Measurements from ENCODE around the gene ELF3.
"Not testable (repeated sequence)": the region's sequence is repeated elsewhere in the genome, so short reads cannot be mapped to it uniquely, and the experiment has no call there.

Gene ELF3

DNA sequence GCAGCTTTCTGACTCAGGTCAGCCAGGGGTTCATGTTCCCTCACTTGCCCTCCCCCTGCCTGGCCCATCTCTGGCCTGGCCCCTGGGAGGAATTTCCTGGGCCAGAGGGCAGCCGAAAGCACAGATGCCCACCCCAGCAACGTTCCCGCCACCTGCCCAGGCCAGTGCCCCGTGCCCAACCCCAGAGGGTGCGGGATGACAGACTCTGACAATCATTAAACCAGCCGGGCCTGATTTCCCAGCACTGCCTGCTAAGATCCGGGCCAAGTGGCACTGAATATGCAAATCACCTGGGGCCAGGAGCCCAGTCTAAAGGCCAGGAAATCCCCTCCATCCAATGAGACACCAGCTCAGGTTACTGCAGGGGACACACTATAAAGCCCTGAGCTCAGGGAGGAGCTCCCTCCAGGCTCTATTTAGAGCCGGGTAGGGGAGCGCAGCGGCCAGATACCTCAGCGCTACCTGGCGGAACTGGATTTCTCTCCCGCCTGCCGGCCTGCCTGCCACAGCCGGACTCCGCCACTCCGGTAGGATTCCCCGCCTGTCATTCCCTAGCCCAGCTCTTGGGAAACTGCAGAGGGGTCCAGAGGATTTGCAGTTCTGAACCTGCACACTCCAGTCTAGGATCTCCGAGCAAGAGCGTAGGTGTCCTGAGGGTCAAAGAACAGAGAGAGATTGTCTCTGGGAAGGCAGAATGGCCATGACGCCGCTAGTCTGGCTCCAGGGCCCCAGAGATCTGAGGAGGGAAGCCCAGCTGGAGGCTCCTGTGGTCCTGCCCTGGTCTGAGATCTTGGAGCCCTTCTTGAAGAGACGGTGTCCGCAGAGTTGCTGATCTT, at the start of gene ELF3:
Gene ELF3 (plus strand): TSS at position 408 of the 836 bp plus-strand sequence. CDS start 550 bp downstream, outside the sequence.
- no peak for DNase-seq (ENCODE audit: extremely low read depth, low read depth)
- TF ChIP-seq, protein P1, sequence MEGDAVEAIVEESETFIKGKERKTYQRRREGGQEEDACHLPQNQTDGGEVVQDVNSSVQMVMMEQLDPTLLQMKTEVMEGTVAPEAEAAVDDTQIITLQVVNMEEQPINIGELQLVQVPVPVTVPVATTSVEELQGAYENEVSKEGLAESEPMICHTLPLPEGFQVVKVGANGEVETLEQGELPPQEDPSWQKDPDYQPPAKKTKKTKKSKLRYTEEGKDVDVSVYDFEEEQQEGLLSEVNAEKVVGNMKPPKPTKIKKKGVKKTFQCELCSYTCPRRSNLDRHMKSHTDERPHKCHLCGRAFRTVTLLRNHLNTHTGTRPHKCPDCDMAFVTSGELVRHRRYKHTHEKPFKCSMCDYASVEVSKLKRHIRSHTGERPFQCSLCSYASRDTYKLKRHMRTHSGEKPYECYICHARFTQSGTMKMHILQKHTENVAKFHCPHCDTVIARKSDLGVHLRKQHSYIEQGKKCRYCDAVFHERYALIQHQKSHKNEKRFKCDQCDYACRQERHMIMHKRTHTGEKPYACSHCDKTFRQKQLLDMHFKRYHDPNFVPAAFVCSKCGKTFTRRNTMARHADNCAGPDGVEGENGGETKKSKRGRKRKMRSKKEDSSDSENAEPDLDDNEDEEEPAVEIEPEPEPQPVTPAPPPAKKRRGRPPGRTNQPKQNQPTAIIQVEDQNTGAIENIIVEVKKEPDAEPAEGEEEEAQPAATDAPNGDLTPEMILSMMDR (IDR thresholded peaks at IDR 0.05; ENCODE audit: low read depth, low read length), result no peak

DNA sequence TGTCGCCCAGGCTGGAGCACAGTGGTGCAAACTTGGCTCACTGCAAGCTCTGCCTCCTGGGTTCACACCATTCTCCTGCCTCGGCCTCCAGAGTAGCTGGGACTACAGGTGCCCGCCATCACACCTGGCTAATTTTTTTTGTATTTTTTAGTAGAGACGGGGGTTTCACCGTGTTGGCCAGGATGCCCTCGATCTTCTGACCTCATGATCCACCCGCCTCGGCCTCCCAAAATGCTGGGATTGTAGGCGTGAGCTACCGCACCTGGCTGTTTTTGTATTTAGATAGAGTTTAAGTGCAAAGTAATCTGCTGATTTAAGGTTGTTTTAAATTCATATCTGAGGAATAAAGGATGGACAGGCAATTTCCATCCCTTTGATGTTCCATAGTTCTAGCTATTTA, 48.0 kb upstream of the ELF3 start:
- not testable (repeated sequence) for DNase-seq (ENCODE audit: extremely low read depth, low read depth)

DNA sequence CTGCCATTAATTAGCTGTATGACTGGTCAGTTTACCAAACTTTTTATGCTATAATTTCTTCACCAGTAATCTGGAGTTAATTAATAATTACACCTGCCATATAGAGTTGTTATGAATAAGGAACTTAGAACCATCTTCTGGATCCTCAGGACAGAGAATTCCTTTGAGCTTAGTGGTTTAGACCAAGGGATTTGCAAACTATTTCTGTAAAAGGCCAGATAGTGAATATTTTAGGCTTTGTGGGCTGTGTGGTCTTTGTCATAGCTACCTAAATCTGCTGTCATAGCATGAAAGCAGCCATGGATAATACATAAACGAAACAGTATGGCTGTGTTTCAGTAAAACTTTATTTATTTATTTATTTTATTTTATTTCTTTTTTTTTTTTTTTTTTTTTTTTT, 46.1 kb upstream of the ELF3 start:
- DNase-seq (ENCODE audit: extremely low read depth, low read depth), result no peak
- TF ChIP-seq, protein P1 (IDR thresholded peaks at IDR 0.05; ENCODE audit: low read depth, low read length), result no peak

DNA sequence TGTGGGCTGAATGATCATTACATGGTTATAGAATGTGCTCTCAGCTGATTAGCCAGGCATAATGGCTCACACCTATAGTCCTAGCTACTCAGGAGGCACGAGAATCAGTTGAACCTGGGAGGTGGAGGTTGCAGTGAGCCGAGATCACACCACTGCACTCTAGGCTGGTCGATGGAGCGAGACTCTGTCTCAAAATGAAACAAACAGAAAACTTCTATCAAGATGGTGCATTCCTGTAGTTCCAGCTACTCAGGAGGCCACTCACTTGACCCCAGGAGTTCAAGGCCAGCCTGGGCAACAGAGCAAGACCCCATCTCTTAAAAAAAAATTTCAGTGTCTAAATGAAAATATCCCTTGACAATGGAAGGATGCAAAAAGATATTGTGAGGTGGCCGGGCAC, 44.2 kb upstream of the ELF3 start:
- no peak for DNase-seq (ENCODE audit: extremely low read depth, low read depth)
- TF ChIP-seq, protein P1 (IDR thresholded peaks at IDR 0.05; ENCODE audit: low read depth, low read length), result no peak

DNA sequence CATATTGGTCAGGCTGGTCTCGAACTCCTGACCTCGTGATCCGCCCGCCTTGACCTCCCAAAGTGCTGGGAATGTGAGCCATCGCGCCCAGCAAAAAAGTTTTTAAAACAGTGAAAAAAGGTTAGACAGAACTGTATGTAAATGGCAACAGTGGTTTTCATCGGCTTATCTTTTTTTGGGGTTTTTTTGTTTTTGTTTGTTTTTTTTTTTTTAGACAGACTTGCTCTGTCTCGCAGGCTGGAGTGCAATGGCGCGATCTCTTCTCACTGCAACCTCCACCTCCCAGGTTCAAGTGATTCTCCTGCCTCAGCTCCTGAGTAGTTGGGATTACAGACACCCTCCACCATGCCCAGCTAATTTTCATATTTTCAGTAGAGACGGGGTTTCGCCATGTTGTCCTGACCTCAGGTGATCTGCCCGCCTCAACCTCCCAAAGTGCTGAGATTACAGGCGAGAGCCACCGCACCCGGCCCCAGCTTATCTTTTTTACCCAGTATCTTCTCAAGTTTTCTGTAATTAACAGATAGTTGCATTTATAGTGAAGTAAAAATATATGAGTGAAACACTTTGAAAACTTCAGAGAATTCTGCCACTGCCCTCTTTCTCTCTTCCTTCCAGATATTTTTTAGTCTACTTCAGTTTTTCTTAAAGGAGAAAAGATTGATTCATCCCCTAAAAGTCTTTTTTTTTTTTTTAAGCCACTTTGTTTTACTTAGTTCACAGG, 42.0 kb upstream of the ELF3 start:
- TF ChIP-seq, protein P1 (IDR thresholded peaks at IDR 0.05; ENCODE audit: low read depth, low read length), result no peak
- DNase-seq (ENCODE audit: extremely low read depth, low read depth), result no peak

DNA sequence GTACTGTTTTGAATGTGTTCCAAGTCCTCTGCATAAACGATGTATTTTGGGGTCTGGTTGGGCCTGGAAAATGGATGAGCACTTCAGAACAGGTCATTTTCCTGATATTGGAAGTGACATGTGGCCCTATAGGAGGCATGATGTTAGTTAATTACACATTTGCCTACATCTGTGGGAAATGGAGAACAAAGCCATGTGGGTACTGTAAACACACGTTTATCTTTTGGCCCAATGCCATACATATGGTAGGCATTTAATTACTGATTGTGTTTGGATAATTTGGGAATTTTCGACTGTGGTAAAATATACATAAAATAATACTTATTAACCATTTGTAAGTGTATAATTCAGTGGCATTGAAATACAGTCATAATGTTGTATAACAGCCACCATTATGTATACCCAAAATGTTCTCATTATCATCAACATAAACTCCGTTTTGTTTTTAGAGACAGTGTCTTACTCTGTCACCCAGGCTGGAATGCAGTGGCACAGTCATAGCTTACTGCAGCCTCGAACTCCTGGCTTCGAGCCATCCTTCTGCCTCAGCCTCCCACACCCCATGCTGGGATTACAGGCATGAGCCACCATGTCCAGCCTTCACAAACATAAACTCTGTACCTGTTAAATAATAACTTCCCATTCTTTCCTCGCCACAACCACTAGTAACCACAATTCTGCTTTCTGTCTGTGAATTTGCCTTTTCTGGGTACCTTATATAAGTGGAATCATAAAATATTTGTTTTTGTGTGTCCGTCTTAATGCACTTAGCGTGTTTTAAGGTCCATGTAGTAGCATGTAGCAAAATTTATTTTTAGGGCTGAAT, 39.8 kb upstream of the ELF3 start:
- no peak for DNase-seq (ENCODE audit: extremely low read depth, low read depth)

DNA sequence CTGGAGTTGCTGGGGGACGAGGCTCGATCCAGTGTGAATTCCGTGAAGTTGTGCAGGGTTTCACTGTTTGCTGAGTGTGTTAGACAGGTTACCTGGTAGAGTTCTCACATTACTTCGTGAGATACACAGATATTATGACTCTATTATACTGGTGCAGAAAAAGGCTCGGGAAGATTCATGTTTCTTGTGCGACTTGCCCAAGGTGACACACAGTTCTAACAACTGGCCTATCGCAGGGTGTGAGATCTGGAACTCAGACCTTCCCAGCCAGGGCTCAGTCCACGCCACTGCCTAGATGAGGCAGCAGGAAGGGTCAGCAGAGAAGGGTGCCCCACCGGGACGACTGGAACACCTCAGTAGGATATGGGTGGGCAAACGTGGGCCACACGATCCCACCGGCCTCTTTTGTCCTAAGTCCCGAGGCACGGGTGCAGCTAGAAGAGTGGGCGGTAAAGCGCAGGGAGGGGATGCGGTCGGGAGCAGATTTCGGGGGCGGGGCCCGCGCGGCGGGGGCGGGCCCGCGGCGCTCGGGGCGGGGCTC, 28.2 kb upstream of the ELF3 start:
- TF ChIP-seq, protein P1 (IDR thresholded peaks at IDR 0.05; ENCODE audit: low read depth, low read length), result no peak
- no peak for DNase-seq (ENCODE audit: extremely low read depth, low read depth)

More for the DNA sequence above, 39.8 kb upstream of the ELF3 start:
- TF ChIP-seq, protein P1 (IDR thresholded peaks at IDR 0.05; ENCODE audit: low read depth, low read length), result no peak

All from AG09319 (cell line).